Activated T-cell treated with anti-CD3 and anti-CD28 coated beads, Interleukin-2, amount 50 U/mL, for 24 hours (primary cell): ENCODE results near the gene SLC22A23.
A peak's percentile ranks its signal among the peaks of the same experiment; 100 is the strongest.

Source experiments
- DNase-seq: peaks from one replicate; pipeline ENCODE4 v3.0.0-alpha.2; 2020
- H3K27ac Mint-ChIP-seq: 2 replicates; pipeline ENCODE4 v1.8.0; 2020; ENCODE audit warnings: mild to moderate bottlenecking, mixed read lengths
- H3K27me3 Mint-ChIP-seq: 2 replicates; pipeline ENCODE4 v1.8.0; 2020; ENCODE audit warnings: mixed read lengths
- H3K36me3 Mint-ChIP-seq: 2 replicates; pipeline ENCODE4 v1.8.0; 2020; ENCODE audit warnings: low read depth, mixed read lengths
- H3K4me1 Mint-ChIP-seq: 2 replicates; pipeline ENCODE4 v1.8.0; 2020; ENCODE audit warnings: low read depth, mixed read lengths
- H3K4me3 Mint-ChIP-seq: 2 replicates; pipeline ENCODE4 v1.8.0; 2020; ENCODE audit warnings: mild to moderate bottlenecking, moderate library complexity, mixed read lengths
- H3K9me3 Mint-ChIP-seq: 2 replicates; pipeline ENCODE4 v1.8.0; 2020; ENCODE audit warnings: mixed read lengths

SLC22A23 gene

GRCh38 chr6:3442431-3443220, 14.2 kb downstream of the SLC22A23 start:
- no peak overlapping the region for H3K27ac Mint-ChIP-seq
- H3K4me3 Mint-ChIP-seq: no peak overlapping the region
- H3K36me3 Mint-ChIP-seq: no peaks in the 10 kb centered on the region
- H3K9me3 Mint-ChIP-seq: no peaks in the 10 kb centered on the region
- no peak for DNase-seq
- H3K4me1 Mint-ChIP-seq: peaks cover 3% of the 10 kb centered on the region
- H3K27me3 Mint-ChIP-seq: no peaks in the 10 kb centered on the region

DNA sequence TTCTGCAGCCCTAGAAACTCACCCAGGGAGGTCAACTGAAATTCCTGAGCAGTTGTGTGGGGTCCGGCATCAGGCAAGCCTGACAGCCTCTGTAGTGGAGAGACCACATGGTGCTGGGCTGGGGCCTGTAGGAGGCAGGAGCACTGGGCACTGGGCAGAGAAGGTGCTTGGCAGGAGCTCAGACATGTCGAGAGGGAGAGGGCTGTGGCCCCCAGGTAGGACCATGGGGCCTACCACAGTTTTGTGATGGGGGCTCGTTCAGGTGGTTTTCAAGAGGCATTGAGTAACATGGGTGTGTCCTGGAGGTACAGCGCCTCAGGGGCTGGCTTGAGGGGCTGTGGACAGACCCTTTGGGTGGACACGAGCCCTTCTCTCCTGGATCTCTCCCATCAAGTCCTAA, 15.9 kb downstream of the SLC22A23 start:
- Mint-ChIP-seq H3K27me3 (no peaks in the 10 kb centered on the region), H3K9me3 (no peaks in the 10 kb centered on the region), H3K36me3 (no peaks in the 10 kb centered on the region), H3K27ac (no peak overlapping the region), H3K4me1 (no peaks in the 10 kb centered on the region), H3K4me3 (no peak overlapping the region)
- DNase-seq: no peak

DNA sequence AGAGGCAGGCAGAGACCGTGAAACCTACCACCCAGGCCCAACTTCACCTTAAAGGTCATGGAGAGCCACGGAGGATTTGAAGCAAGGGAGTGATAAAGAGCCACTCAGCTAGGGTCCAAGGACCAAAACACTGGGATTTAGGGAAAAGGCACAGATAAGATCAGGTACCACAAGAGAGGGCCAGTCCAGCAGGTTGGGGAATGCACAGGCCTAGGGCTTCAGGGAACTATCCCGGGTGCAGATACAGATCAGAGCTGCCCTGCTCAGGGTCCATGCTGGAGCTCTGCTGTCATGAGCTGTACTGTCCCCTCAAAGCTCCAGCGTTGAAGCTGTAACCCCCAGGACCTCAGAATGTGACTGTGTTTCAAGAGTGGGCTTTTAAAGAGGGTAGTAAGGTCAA, 16.9 kb downstream of the SLC22A23 start:
- no peaks in the 10 kb centered on the region for H3K9me3 Mint-ChIP-seq
- peak; percentile 14 for DNase-seq
- no peaks in the 10 kb centered on the region for H3K4me1 Mint-ChIP-seq
- H3K36me3 Mint-ChIP-seq: no peaks in the 10 kb centered on the region
- no peaks in the 10 kb centered on the region for H3K27me3 Mint-ChIP-seq
- no peak overlapping the region for H3K27ac Mint-ChIP-seq
- H3K4me3 Mint-ChIP-seq: no peak overlapping the region

GRCh38 chr6:3438190-3439167, 18.4 kb downstream of the SLC22A23 start:
- no peaks in the 10 kb centered on the region for H3K36me3 Mint-ChIP-seq
- H3K9me3 Mint-ChIP-seq: no peaks in the 10 kb centered on the region
- H3K27ac Mint-ChIP-seq: no peak overlapping the region
- H3K4me3 Mint-ChIP-seq: no peak overlapping the region
- DNase-seq: no peak
- H3K27me3 Mint-ChIP-seq: no peaks in the 10 kb centered on the region
- H3K4me1 Mint-ChIP-seq: no peaks in the 10 kb centered on the region

DNA sequence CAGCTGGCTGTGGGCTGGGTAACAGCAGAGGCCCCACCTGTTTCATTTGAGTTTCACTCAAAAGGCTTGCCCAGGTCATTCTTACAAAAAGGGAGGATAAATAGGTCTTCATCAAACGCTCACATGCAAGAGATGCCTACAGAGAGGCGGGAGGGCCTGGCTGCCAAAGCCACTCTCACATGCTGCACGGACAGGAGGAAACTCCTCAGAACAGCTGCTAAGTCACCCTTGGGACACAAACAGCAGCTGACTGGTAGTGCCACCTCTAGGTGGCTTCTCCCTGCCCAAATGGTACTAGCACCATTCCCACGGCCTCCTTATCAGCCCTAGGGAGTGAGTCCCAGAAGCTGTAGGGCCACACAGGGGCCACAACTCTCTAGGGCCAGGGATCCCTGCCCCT, 23.8 kb downstream of the SLC22A23 start:
- H3K4me3 Mint-ChIP-seq: no peak overlapping the region
- H3K4me1 Mint-ChIP-seq: no peaks in the 10 kb centered on the region
- no peak overlapping the region for H3K27ac Mint-ChIP-seq
- no peaks in the 10 kb centered on the region for H3K27me3 Mint-ChIP-seq
- no peaks in the 10 kb centered on the region for H3K9me3 Mint-ChIP-seq
- H3K36me3 Mint-ChIP-seq: no peaks in the 10 kb centered on the region
- peak; percentile 8 for DNase-seq

DNA sequence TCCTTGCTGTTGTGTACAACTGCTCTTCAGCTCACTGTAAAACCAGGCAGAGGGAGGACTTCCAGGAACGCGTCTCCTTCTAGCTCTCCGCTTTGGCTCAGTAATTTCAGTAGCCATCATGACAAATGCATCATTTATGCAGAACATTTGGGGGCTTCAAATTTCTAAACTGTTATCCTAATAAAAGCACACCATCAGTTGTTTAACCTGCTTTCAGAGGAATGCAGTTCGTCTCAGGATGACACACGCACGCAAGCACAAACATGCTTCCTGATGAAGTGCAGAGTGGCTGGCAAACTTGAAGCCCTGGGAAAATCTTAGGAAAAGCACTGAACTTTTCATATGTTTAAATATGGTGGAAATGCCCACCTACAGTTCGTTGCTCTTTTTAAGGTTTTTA, 24.4 kb downstream of the SLC22A23 start:
- Mint-ChIP-seq H3K27me3 (no peaks in the 10 kb centered on the region), H3K36me3 (no peaks in the 10 kb centered on the region), H3K4me3 (no peak overlapping the region), H3K9me3 (no peaks in the 10 kb centered on the region), H3K4me1 (no peaks in the 10 kb centered on the region), H3K27ac (no peak overlapping the region)
- DNase-seq: no peak

DNA sequence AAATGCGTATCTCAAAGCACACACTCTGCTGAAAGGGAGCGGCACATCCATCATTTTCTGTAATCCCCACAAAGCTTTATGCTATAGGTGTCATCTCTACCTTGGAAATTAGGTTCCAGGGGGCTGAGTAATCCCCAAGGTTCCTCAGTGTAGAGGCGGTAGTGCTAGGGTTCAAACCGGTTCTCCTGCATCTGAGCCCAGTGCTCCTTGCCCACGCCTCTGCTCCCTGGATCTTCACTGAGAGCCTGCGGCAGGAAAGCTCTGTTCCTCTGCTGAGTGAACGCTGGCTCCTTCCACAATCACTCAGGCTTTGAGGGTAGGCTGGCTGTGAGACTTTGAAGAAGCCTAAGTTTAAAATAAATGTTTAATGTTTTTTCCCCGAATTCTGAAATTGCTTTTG, 24.9 kb downstream of the SLC22A23 start:
- H3K4me3 Mint-ChIP-seq: no peak overlapping the region
- no peaks in the 10 kb centered on the region for H3K9me3 Mint-ChIP-seq
- no peak for DNase-seq
- no peaks in the 10 kb centered on the region for H3K27me3 Mint-ChIP-seq
- no peak overlapping the region for H3K27ac Mint-ChIP-seq
- no peaks in the 10 kb centered on the region for H3K4me1 Mint-ChIP-seq
- H3K36me3 Mint-ChIP-seq: no peaks in the 10 kb centered on the region

DNA sequence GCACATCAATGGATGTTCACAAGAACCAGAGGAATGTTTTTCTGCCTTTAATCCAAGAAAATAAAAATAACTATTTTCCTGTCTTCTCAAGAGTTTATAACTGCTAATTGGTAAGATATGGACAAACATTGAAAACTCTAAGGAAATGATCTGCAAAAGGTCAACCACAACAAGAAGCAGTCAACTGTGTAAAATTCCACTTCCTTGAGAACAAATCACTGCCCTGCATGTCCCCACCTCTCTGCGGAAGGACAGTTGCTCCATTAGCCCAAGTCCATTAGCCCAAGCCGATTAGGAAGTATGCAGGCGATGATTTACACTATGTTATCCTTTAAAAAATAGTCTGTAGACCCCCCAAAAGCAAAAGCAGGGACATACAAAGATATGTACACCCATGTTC, 27.6 kb downstream of the SLC22A23 start:
- DNase-seq: no peak
- H3K4me3 Mint-ChIP-seq: no peak overlapping the region
- no peaks in the 10 kb centered on the region for H3K4me1 Mint-ChIP-seq
- no peak overlapping the region for H3K27ac Mint-ChIP-seq
- no peaks in the 10 kb centered on the region for H3K9me3 Mint-ChIP-seq
- H3K36me3 Mint-ChIP-seq: no peaks in the 10 kb centered on the region
- H3K27me3 Mint-ChIP-seq: no peaks in the 10 kb centered on the region

DNA sequence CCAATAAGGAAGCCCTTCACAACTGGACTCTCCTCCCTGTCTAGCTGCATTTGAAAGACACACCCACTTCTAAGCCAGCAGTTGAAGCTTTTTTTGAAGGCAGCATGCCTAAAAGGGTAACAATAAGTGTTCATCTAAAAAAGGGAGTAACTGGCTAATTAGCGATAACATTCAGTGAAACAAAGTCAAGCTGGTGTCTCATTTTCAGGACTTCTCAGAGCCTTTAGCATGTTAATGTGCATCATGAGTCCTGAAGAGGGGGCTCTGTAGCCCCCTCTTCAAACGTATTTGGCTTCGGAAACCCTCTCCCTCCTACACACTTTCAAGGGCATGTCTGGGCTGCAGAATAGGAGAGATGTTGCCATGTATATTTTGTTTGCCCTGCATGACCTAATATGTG, 28.1 kb downstream of the SLC22A23 start:
- H3K4me1 Mint-ChIP-seq: no peaks in the 10 kb centered on the region
- H3K4me3 Mint-ChIP-seq: no peak overlapping the region
- DNase-seq: no peak
- no peak overlapping the region for H3K27ac Mint-ChIP-seq
- no peaks in the 10 kb centered on the region for H3K9me3 Mint-ChIP-seq
- H3K27me3 Mint-ChIP-seq: no peaks in the 10 kb centered on the region
- H3K36me3 Mint-ChIP-seq: no peaks in the 10 kb centered on the region

DNA sequence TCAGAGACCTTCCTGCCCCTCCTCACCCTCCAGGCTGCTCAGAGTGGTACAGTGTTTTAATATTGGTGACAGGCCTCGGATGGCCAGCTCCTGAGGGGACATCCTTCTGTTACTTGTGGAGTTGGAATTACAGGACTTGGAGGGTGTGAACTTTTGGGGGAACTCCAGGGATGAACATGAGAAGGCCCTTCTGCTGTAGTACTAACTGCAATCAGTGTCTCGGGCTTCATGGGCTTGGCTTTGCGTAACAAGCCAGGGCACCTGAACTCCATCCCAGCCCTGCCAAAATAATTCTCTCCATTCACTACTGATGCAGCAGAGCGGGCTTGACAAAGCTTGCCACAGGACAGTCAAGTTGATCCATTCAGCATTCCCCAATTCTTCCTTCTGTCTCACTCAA, 28.6 kb downstream of the SLC22A23 start:
- Mint-ChIP-seq H3K4me3 (no peak overlapping the region), H3K27ac (no peak overlapping the region), H3K27me3 (no peaks in the 10 kb centered on the region), H3K36me3 (no peaks in the 10 kb centered on the region), H3K9me3 (no peaks in the 10 kb centered on the region), H3K4me1 (no peaks in the 10 kb centered on the region)
- DNase-seq: no peak

DNA sequence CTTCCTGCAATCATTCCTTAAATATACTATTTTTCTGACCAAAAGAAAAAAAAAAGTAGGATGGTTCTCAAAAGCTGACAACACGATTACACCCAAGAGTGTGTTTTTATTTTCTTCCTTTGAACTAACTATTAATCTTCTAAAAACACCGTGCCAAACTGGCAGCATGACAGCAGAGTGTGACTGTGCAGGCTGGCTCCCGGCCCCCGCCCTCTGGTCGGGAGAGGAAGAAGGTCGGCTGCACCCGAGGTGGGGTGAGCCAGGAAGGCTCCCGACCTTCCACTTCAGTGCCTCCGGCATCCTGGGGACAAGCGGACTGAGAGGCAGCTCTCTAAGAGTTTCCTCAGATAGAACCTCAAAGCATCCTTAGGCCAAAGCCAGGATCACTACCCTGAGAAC, 29.2 kb downstream of the SLC22A23 start:
- Mint-ChIP-seq H3K27ac (no peak overlapping the region), H3K4me3 (no peak overlapping the region), H3K27me3 (no peaks in the 10 kb centered on the region), H3K36me3 (no peaks in the 10 kb centered on the region), H3K4me1 (no peaks in the 10 kb centered on the region), H3K9me3 (no peaks in the 10 kb centered on the region)
- DNase-seq: no peak

DNA sequence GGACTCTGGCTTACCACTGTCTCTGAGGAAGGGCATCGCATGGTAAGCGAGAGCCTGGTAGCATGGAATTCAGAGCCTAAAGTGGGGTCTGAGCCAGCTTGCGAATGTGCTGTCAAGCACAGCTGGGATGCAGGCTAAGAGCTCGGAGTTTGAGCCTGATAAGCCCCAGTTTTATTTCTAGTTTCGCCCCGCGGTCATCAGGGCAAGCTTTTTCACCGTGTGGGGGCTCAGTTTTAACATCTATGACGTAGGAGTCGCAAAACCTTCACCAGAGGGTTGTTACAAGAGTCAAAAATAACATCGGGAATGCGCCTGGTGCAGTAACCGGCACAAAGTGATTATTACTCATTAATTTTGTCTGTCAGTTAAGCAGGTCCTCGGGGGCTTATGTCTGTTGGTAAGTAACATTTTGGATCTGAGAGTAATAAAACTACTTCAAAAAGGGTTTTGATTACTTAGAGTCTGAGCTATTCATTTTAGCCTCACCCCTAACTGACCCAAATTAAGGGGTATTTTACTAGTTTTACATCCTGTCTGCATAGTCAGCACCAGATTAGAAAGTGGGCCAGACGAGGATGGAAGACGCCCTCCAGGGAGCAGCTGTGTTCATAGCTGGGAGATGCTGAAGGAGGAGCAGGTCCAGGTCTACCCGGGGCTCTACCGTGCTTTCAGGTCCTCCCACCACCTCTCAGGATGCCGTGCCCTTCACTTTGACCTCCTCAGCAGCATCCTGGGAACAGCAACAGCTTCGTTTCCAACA, 29.7 kb downstream of the SLC22A23 start:
- DNase-seq: no peak
- Mint-ChIP-seq H3K27ac (no peak overlapping the region), H3K36me3 (no peaks in the 10 kb centered on the region), H3K4me3 (no peak overlapping the region), H3K4me1 (no peaks in the 10 kb centered on the region), H3K9me3 (no peaks in the 10 kb centered on the region), H3K27me3 (no peaks in the 10 kb centered on the region)

DNA sequence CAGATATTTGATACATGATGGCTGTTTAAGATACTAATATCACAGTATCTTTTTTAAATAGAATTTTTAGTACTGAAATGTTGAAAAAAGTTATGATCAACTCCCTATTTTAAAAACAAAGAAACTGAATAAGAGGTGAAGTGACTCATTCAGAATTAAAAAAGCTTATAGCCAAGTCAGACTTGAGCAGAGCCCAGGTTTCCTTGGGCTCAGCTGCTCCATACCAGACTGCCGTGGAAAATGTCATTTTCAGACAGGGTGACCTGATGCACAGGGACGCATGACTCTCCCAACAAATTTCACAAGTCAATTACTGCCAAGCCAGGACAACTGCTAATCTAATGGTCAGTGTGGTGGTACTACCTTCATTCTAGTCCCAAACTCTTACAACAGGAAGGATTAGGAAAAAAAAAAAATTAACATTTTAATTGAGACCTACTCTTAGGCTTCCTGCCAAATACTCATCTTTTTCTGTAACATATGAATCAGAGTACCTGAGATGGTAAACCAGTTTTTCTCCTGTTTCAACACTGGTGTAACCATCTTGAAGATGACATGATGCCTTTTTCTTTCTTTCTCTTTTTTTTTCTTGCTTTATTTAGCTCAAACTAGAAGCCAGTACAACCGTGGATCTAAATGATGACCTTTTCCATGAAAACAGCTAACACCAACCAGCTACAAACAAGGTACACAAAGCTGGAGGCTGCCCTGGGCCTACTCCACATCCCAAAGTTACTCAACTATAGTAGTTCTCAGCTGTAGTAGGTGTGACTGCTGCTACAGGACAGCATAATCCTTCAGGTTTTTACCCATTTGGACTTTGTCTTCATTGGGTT, 30.5 kb downstream of the SLC22A23 start:
- no peak for DNase-seq
- H3K4me3 Mint-ChIP-seq: no peak overlapping the region

DNA sequence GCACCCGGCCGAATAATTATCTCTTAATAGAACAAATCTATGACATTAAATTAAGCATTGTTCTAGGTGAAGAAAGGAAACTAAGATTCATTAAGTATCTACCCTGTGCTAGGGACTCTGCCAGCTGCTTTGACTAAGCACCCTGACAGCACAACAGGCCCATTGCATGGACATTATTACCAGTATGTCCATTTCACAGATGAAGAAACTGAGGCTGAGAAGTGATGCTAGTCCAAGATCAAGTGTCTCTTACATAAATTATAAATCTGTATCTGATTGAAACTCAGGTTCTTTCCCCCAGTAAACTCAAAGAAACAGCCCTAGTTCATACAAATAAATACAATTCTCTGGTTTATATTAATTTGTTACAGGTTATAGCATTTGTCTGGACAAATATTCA, 31.3 kb downstream of the SLC22A23 start:
- H3K4me3 Mint-ChIP-seq: no peak overlapping the region
- peaks cover 2% of the 10 kb centered on the region for H3K4me1 Mint-ChIP-seq
- no peaks in the 10 kb centered on the region for H3K9me3 Mint-ChIP-seq
- no peaks in the 10 kb centered on the region for H3K36me3 Mint-ChIP-seq
- H3K27me3 Mint-ChIP-seq: no peaks in the 10 kb centered on the region
- no peak for DNase-seq
- H3K27ac Mint-ChIP-seq: no peak overlapping the region

More for the DNA sequence above, 30.5 kb downstream of the SLC22A23 start:
- H3K36me3 Mint-ChIP-seq: no peaks in the 10 kb centered on the region
- H3K27me3 Mint-ChIP-seq: no peaks in the 10 kb centered on the region
- H3K4me1 Mint-ChIP-seq: peaks cover 2% of the 10 kb centered on the region
- H3K27ac Mint-ChIP-seq: no peak overlapping the region
- H3K9me3 Mint-ChIP-seq: no peaks in the 10 kb centered on the region
